SK-N-SH treated with all-trans-retinoic acid at 6 μM for 48 hours (cell line): Measurements from ENCODE around the gene TRIM54.

ENCODE experiments used
- ATAC-seq: fragments of 200-7000 bp; cut with Tn5 transposase; 3 replicates; pipeline ENCODE4 v1.9.1; 2020; ENCODE audit warnings: mild to moderate bottlenecking, moderate library complexity
- CSDC2 ChIP-seq: fragments of 250-450 bp; sonication (Bioruptor Pico); IDR thresholded peaks from 2 replicates; pipeline ENCODE4 v1.5.0; 2020; ENCODE audit warnings: mild to moderate bottlenecking, moderate library complexity
- ESRRG ChIP-seq: fragments of 250-450 bp; sonication (Bioruptor Pico); IDR thresholded peaks from 2 replicates; pipeline ENCODE4 v1.6.1; 2021; ENCODE audit warnings: mild to moderate bottlenecking
- GLIS3 ChIP-seq: fragments of 250-450 bp; sonication (Bioruptor Pico); IDR thresholded peaks from 2 replicates; pipeline ENCODE4 v1.5.0; 2020; ENCODE audit warnings: mild to moderate bottlenecking, moderate library complexity
- ISL1 ChIP-seq: fragments of 250-450 bp; sonication (Bioruptor Pico); IDR thresholded peaks from 2 replicates; pipeline ENCODE4 v2.1.2; 2022; ENCODE audit warnings: mild to moderate bottlenecking, moderate library complexity
- OSR1 ChIP-seq: fragments of 250-450 bp; sonication (Bioruptor Pico); IDR thresholded peaks from 2 replicates; pipeline ENCODE4 v1.8.0; 2022; ENCODE audit warnings: moderate library complexity, mild to moderate bottlenecking, inconsistent platforms
- PPARA ChIP-seq: fragments of 250-450 bp; sonication (Bioruptor Pico); IDR thresholded peaks from 2 replicates; pipeline ENCODE4 v1.5.0; 2020; ENCODE audit warnings: mild to moderate bottlenecking, borderline replicate concordance
- RARB ChIP-seq: fragments of 250-450 bp; sonication (Bioruptor Pico); IDR thresholded peaks from 2 replicates; pipeline ENCODE4 v1.8.0; 2021; ENCODE audit warnings: mild to moderate bottlenecking, moderate library complexity
- SNAI2 ChIP-seq: fragments of 250-450 bp; sonication (Bioruptor Pico); IDR thresholded peaks from 2 replicates; pipeline ENCODE4 v1.5.0; 2020; ENCODE audit warnings: mild to moderate bottlenecking, moderate library complexity
- TCF4 ChIP-seq: fragments of 250-450 bp; sonication (Bioruptor Pico); IDR thresholded peaks from 2 replicates; pipeline ENCODE4 v1.8.0; 2021; ENCODE audit warnings: mild to moderate bottlenecking, moderate library complexity, borderline replicate concordance
- ZFP30 ChIP-seq: fragments of 450-650 bp; formaldehyde crosslinking; IDR thresholded peaks from 2 replicates; pipeline ENCODE4 v1.5.0; 2022; ENCODE audit warnings: mild to moderate bottlenecking, moderate library complexity
- ZNF565 ChIP-seq: fragments of 450-650 bp; formaldehyde crosslinking; conservative IDR thresholded peaks from 2 replicates; pipeline ENCODE4 v1.5.0; 2020; ENCODE audit warnings: low read depth, mild to moderate bottlenecking, moderate library complexity
- ZNF70 ChIP-seq: fragments of 450-650 bp; formaldehyde crosslinking; IDR thresholded peaks from 2 replicates; pipeline ENCODE4 v1.5.0; 2020; ENCODE audit warnings: mild to moderate bottlenecking, moderate library complexity
- ZNF8 ChIP-seq: fragments of 450-650 bp; formaldehyde crosslinking; IDR thresholded peaks from 2 replicates; pipeline ENCODE4 v1.5.0; 2020; ENCODE audit warnings: mild to moderate bottlenecking, moderate library complexity
- TF ChIP-seq, protein P1 (sequence below): fragments of 250-450 bp; sonication (Bioruptor Pico); IDR thresholded peaks from 2 replicates; pipeline ENCODE4 v1.8.0; 2021; ENCODE audit warnings: low read depth, mild to moderate bottlenecking, moderate library complexity, borderline replicate concordance
- TF ChIP-seq, protein P2 (sequence below): fragments of 250-450 bp; sonication (Bioruptor Pico); IDR thresholded peaks from 2 replicates; pipeline ENCODE4 v1.5.1; 2020; ENCODE audit warnings: low read depth, mild to moderate bottlenecking, moderate library complexity
- TF ChIP-seq, protein P3 (sequence below): fragments of 250-450 bp; sonication (Bioruptor Pico); IDR thresholded peaks from 2 replicates; pipeline ENCODE4 v1.8.0; 2020; ENCODE audit warnings: mild to moderate bottlenecking, moderate library complexity, borderline replicate concordance
- TF ChIP-seq, protein P4 (sequence below): fragments of 250-450 bp; sonication (Bioruptor Pico); IDR thresholded peaks from 2 replicates; pipeline ENCODE4 v1.5.0; 2020; ENCODE audit warnings: mild to moderate bottlenecking, moderate library complexity

TRIM54 gene

DNA sequence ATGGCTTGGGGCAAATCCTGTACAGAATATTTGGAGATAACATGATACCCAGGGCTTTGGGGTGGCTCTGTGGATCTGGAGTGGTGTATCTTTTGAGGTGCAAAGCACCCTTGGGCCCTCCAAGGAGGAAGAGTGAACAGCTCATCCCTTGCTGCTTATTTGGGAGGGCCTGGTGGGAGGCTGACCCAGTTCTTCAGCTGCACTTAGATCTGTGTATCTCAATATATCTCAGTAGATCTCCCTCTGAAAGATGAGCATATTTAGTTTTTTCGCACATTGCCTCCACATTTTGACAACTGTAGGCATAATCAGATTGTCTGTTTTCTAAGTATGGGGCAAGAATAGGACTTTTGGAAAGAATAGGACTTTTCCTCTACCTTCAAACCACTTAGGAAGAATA, 2.8 kb downstream of the TRIM54 start:
- TF ChIP-seq PPARA (CRISPR knock-in tag): no peak
- TF ChIP-seq, protein P1, sequence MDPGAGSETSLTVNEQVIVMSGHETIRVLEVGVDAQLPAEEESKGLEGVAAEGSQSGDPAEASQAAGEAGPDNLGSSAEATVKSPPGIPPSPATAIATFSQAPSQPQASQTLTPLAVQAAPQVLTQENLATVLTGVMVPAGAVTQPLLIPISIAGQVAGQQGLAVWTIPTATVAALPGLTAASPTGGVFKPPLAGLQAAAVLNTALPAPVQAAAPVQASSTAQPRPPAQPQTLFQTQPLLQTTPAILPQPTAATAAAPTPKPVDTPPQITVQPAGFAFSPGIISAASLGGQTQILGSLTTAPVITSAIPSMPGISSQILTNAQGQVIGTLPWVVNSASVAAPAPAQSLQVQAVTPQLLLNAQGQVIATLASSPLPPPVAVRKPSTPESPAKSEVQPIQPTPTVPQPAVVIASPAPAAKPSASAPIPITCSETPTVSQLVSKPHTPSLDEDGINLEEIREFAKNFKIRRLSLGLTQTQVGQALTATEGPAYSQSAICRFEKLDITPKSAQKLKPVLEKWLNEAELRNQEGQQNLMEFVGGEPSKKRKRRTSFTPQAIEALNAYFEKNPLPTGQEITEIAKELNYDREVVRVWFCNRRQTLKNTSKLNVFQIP (CRISPR knock-in tag): no peak
- ATAC-seq: no peak

DNA sequence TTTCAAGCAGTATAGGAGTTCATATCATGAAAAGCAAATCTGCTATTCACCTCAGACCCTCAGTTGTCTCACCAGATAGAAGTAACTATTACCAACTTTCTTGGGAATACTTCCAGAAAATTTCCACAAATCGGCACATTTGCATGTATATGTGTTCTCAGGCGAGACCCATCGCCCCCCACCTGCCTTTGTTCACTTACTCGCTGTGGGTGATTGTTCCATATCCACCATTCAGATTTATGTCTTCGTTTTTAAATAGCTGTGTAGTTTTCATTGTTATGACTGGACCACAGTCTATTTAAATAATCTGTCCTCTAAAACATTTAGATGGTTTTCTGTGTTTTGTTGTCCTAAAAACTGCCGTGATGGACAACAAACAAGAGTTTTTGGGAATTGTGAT, 3.3 kb downstream of the TRIM54 start:
- TF ChIP-seq ZNF8 (CRISPR knock-in tag): no peak
- TF ChIP-seq, protein P1 (CRISPR knock-in tag): no peak
- TF ChIP-seq, protein P2, sequence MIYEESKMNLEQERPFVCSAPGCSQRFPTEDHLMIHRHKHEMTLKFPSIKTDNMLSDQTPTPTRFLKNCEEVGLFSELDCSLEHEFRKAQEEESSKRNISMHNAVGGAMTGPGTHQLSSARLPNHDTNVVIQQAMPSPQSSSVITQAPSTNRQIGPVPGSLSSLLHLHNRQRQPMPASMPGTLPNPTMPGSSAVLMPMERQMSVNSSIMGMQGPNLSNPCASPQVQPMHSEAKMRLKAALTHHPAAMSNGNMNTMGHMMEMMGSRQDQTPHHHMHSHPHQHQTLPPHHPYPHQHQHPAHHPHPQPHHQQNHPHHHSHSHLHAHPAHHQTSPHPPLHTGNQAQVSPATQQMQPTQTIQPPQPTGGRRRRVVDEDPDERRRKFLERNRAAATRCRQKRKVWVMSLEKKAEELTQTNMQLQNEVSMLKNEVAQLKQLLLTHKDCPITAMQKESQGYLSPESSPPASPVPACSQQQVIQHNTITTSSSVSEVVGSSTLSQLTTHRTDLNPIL: no peak
- no peak for TF ChIP-seq OSR1 (CRISPR knock-in tag)
- no peak for TF ChIP-seq ISL1 (CRISPR knock-in tag)
- TF ChIP-seq, protein P3, sequence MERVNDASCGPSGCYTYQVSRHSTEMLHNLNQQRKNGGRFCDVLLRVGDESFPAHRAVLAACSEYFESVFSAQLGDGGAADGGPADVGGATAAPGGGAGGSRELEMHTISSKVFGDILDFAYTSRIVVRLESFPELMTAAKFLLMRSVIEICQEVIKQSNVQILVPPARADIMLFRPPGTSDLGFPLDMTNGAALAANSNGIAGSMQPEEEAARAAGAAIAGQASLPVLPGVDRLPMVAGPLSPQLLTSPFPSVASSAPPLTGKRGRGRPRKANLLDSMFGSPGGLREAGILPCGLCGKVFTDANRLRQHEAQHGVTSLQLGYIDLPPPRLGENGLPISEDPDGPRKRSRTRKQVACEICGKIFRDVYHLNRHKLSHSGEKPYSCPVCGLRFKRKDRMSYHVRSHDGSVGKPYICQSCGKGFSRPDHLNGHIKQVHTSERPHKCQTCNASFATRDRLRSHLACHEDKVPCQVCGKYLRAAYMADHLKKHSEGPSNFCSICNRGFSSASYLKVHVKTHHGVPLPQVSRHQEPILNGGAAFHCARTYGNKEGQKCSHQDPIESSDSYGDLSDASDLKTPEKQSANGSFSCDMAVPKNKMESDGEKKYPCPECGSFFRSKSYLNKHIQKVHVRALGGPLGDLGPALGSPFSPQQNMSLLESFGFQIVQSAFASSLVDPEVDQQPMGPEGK (CRISPR knock-in tag): no peak
- TF ChIP-seq, protein P4, sequence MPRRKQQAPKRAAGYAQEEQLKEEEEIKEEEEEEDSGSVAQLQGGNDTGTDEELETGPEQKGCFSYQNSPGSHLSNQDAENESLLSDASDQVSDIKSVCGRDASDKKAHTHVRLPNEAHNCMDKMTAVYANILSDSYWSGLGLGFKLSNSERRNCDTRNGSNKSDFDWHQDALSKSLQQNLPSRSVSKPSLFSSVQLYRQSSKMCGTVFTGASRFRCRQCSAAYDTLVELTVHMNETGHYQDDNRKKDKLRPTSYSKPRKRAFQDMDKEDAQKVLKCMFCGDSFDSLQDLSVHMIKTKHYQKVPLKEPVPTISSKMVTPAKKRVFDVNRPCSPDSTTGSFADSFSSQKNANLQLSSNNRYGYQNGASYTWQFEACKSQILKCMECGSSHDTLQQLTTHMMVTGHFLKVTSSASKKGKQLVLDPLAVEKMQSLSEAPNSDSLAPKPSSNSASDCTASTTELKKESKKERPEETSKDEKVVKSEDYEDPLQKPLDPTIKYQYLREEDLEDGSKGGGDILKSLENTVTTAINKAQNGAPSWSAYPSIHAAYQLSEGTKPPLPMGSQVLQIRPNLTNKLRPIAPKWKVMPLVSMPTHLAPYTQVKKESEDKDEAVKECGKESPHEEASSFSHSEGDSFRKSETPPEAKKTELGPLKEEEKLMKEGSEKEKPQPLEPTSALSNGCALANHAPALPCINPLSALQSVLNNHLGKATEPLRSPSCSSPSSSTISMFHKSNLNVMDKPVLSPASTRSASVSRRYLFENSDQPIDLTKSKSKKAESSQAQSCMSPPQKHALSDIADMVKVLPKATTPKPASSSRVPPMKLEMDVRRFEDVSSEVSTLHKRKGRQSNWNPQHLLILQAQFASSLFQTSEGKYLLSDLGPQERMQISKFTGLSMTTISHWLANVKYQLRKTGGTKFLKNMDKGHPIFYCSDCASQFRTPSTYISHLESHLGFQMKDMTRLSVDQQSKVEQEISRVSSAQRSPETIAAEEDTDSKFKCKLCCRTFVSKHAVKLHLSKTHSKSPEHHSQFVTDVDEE (CRISPR knock-in tag): no peak
- ATAC-seq: no peak

DNA sequence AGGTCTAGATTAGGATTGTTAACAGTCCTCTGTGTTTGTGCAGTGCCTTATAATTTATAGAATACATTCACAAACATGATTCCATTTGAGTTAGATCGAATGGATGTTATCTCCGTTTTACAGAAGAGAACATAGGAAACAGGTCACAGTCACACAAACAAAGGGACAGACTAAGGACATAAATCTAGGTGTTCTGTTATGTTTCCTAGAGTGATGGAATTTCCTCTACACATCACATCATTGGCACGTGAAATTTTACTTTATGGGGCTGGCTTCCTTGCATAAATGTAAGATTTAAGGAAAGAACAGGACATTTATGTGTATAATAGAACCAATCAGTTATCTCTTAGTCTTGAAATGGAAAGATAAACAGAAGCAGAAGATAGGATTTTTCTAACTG, 6.4 kb downstream of the TRIM54 start:
- TF ChIP-seq ZNF70 (CRISPR knock-in tag): no peak
- peak; percentile 50 for TF ChIP-seq TCF4 (CRISPR knock-in tag)
- TF ChIP-seq ISL1 (CRISPR knock-in tag): peak; percentile 79
- no peak for TF ChIP-seq ZFP30
- TF ChIP-seq, protein P2: peak; percentile 58; the same call in 1 of the 2 replicates
- TF ChIP-seq, protein P4 (CRISPR knock-in tag): peak; percentile 62; the same call in 1 of the 2 replicates
- no peak for ATAC-seq

DNA sequence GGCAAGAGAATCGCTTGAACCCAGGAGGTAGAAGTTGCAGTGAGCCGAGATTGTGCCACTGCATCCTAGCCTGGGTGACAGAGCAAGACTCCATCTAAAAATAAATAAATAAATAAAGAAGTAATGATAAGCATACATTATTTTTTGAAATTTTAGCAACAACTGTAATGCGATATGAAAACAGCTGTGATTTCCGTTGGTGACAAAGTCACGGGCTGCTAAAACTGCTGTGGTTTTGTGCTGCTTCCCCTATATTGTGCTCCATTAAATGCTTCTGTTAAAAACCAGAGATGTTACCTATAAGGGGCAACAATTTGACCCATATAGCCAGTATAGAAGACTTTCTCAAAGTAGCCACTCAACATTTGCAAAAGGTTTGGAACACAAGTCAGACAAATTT, 8.3 kb downstream of the TRIM54 start:
- ATAC-seq: no peak
- TF ChIP-seq CSDC2 (CRISPR knock-in tag) (no peak), RARB (no peak), GLIS3 (CRISPR knock-in tag) (no peak), ESRRG (CRISPR knock-in tag) (no peak), SNAI2 (CRISPR knock-in tag) (no peak), ZNF565 (CRISPR knock-in tag) (no peak), TCF4 (CRISPR knock-in tag) (no peak)
- TF ChIP-seq, protein P4 (CRISPR knock-in tag): no peak
